ENCODE results near the gene TRIB2.

Gene TRIB2

GRCh38 chr2:12700989-12701388 lies 15.7 kb upstream of the TRIB2 start:
- no peak for DNase-seq (ENCODE audit: low read depth)

GRCh38 chr2:12701786-12702167 lies 15.0 kb upstream of the TRIB2 start:
- no peak for DNase-seq (ENCODE audit: low read depth)

- peak; percentile 80 for DNase-seq (ENCODE audit: low read depth)
Measured at GRCh38 chr2:12702168-12703121, 14.3 kb upstream of the TRIB2 start.

GRCh38 chr2:12704378-12704777 lies 12.4 kb upstream of the TRIB2 start:
- peak; percentile 56 for DNase-seq (ENCODE audit: low read depth)

GRCh38 chr2:12705230-12705629 lies 11.5 kb upstream of the TRIB2 start:
- no peak for DNase-seq (ENCODE audit: low read depth)

- DNase-seq (ENCODE audit: low read depth) = no peak
Measured at GRCh38 chr2:12705742-12706141, 11.0 kb upstream of the TRIB2 start.

- DNase-seq (ENCODE audit: low read depth) = no peak
Measured at GRCh38 chr2:12708508-12709206, 8.1 kb upstream of the TRIB2 start.

- no peak for DNase-seq (ENCODE audit: low read depth)
Measured at GRCh38 chr2:12709207-12709522, 7.6 kb upstream of the TRIB2 start.

GRCh38 chr2:12710301-12710700 lies 6.4 kb upstream of the TRIB2 start:
- no peak for DNase-seq (ENCODE audit: low read depth)

- DNase-seq (ENCODE audit: low read depth) = no peak
Measured at GRCh38 chr2:12711339-12711738, 5.4 kb upstream of the TRIB2 start.

- no peak for DNase-seq (ENCODE audit: low read depth)
Measured at GRCh38 chr2:12712881-12713280, 3.9 kb upstream of the TRIB2 start.

GRCh38 chr2:12714391-12715221 lies 2.1 kb upstream of the TRIB2 start:
- no peak for DNase-seq (ENCODE audit: low read depth)

- no peak for DNase-seq (ENCODE audit: low read depth)
Measured at GRCh38 chr2:12715258-12716031, 1.3 kb upstream of the TRIB2 start.

GRCh38 chr2:12716032-12716281 lies 779 bp upstream of the TRIB2 start:
- DNase-seq (ENCODE audit: low read depth) = no peak

GRCh38 chr2:12717191-12718014 lies 667 bp downstream of the TRIB2 start:
- no peak for DNase-seq (ENCODE audit: low read depth)

- no peak for DNase-seq (ENCODE audit: low read depth)
Measured at GRCh38 chr2:12718015-12718671, 1.4 kb downstream of the TRIB2 start.

- DNase-seq (ENCODE audit: low read depth) = no peak
Measured at GRCh38 chr2:12718711-12719399, 2.1 kb downstream of the TRIB2 start.

- peak; percentile 77 for DNase-seq (ENCODE audit: low read depth)
Measured at GRCh38 chr2:12719400-12720277, 2.9 kb downstream of the TRIB2 start.

GRCh38 chr2:12720278-12720620 lies 3.5 kb downstream of the TRIB2 start:
- no peak for DNase-seq (ENCODE audit: low read depth)
